IgD-negative memory B cell (primary cell): ENCODE results near the gene BBIP1. TPM values are rescaled to one million over a fixed set of nuclear protein-coding genes. Genes with fewer than 3 reads are reported as not detected.

ENCODE experiments used
- H3K27ac Mint-ChIP-seq, 3 donors: one replicate each; pipeline ENCODE4 v1.8.0; 2020 to 2022; ENCODE audit warnings: mild to moderate bottlenecking in 3 of 3, mixed read lengths in 3 of 3, moderate library complexity in 1 of 3
- H3K27me3 Mint-ChIP-seq: one replicate; pipeline ENCODE4 v1.8.0; 2021; ENCODE audit warnings: mixed read lengths
- H3K36me3 Mint-ChIP-seq: one replicate; pipeline ENCODE4 v1.8.0; 2020; ENCODE audit warnings: mild to moderate bottlenecking, mixed read lengths
- H3K4me1 Mint-ChIP-seq, 3 donors: one replicate each; pipeline ENCODE4 v1.8.0; 2020 to 2022; ENCODE audit warnings: mixed read lengths in 3 of 3, mild to moderate bottlenecking in 1 of 3
- H3K4me3 Mint-ChIP-seq, 4 donors: one replicate each; pipeline ENCODE4 v1.8.0; 2020 to 2022; ENCODE audit warnings: mild to moderate bottlenecking in 4 of 4, mixed read lengths in 4 of 4, moderate library complexity in 3 of 4
- H3K9me3 Mint-ChIP-seq, 3 donors: one replicate each; pipeline ENCODE4 v1.8.0; 2020 to 2021; ENCODE audit warnings: mixed read lengths in 3 of 3, mild to moderate bottlenecking in 1 of 3
- polyA plus RNA-seq: library from polyadenylated mRNA; unstranded; fragments of 300-500 nt; fragmentation: Illumina TruSeq; gene quantifications from one replicate; pipeline ENCODE4 v1.2.3, GENCODE V29; 2021

The BBIP1 gene, protein sequence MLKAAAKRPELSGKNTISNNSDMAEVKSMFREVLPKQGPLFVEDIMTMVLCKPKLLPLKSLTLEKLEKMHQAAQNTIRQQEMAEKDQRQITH
- polyA plus RNA-seq: 17.6 TPM

GRCh38 chr10:110918643-110919348 is at the start of gene BBIP1:
TSS of gene BBIP1 (minus strand) at chr10:110919180. CDS start at chr10:110918157, 1,023 bp downstream.
- Mint-ChIP-seq H3K4me3 (peak within 1 kb of the TSS; percentile 95 to 100 (median 99)), H3K27me3 (no peaks in the 10 kb centered on the region), H3K4me1 (peaks cover 24 to 41% (median 33%) of the 10 kb centered on the region in 3 donors), H3K27ac (peak within 1 kb of the TSS; percentile 94 to 100 (median 100)), H3K36me3 (no peaks in the 10 kb centered on the region), H3K9me3 (no peaks in the 10 kb centered on the region)

GRCh38 chr10:110967645-110968044 is 48.7 kb upstream of the BBIP1 start:
- peak overlapping the region in 1 of 4 donors; percentile 59 for H3K4me3 Mint-ChIP-seq
- no peaks in the 10 kb centered on the region for H3K27me3 Mint-ChIP-seq
- peaks cover 9% of the 10 kb centered on the region for H3K36me3 Mint-ChIP-seq
- H3K4me1 Mint-ChIP-seq: peaks cover 47 to 55% (median 54%) of the 10 kb centered on the region in 3 donors
- no peaks in the 10 kb centered on the region for H3K9me3 Mint-ChIP-seq
- H3K27ac Mint-ChIP-seq: peak overlapping the region in 2 of 3 donors; percentile 6 to 41

DNA sequence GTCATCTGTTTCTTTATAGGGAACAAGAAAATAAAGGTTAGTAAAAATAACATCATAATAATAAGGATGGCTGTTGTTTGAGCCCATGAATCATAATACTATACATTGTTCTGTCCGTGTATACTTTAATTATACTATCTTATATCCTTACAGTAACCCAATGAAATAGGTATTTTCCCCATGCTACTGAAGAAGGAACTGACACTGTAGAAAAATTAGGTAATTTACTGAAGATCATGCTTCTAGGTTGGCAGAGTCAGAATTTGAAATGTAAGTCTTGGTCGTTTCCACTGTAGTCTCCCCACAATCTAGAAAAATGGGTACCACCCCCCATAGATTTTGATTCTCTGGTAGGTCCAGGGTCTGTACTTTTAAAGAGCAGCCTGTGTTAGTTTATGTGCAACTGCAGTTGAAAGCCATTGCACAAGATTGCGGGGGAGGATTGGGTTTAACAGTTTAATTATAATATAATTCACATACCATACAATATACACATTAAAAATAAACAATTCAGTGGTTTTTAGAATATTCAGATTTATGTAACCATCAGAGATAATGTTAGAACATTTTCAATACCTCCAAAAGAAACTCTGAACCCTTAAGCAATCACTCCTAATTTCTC is 48.1 kb upstream of the BBIP1 start:
- Mint-ChIP-seq H3K9me3 (no peaks in the 10 kb centered on the region), H3K4me1 (peaks cover 47 to 54% (median 54%) of the 10 kb centered on the region in 3 donors), H3K4me3 (no peak overlapping the region), H3K27me3 (no peaks in the 10 kb centered on the region), H3K27ac (no peak overlapping the region), H3K36me3 (peaks cover 9% of the 10 kb centered on the region)

DNA sequence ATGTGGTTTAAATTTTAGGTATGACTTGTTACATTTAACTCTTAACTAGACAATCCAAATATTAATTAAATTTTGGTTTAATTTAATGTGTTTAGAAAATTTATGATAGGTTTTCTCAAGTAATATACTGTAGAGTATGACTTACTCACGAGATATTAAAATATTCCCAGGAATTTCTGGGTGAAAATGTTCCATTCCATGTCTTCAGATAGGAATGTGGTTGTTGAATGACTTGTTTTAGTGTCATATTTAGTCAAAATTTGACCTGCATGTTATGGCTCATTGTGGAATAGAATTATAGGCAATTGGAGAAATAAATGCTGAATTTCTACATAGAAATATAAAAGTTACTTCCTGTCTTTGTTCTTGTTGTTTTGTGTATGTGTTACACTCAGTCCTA is 47.2 kb upstream of the BBIP1 start:
- Mint-ChIP-seq H3K27ac (no peak overlapping the region), H3K36me3 (peaks cover 9% of the 10 kb centered on the region), H3K9me3 (no peaks in the 10 kb centered on the region), H3K27me3 (no peaks in the 10 kb centered on the region), H3K4me3 (no peak overlapping the region), H3K4me1 (peaks cover 49 to 54% (median 51%) of the 10 kb centered on the region in 3 donors)

GRCh38 chr10:110965216-110965615 is 46.2 kb upstream of the BBIP1 start:
- no peak overlapping the region for H3K27ac Mint-ChIP-seq
- H3K4me3 Mint-ChIP-seq: no peak overlapping the region
- H3K4me1 Mint-ChIP-seq: peaks cover 42 to 51% (median 49%) of the 10 kb centered on the region in 3 donors
- no peaks in the 10 kb centered on the region for H3K9me3 Mint-ChIP-seq
- peaks cover 7% of the 10 kb centered on the region for H3K36me3 Mint-ChIP-seq
- H3K27me3 Mint-ChIP-seq: no peaks in the 10 kb centered on the region

- H3K36me3 Mint-ChIP-seq: peaks cover 7% of the 10 kb centered on the region
- H3K27ac Mint-ChIP-seq: no peak overlapping the region
- H3K9me3 Mint-ChIP-seq: no peaks in the 10 kb centered on the region
- peaks cover 43 to 52% (median 50%) of the 10 kb centered on the region in 3 donors for H3K4me1 Mint-ChIP-seq
- no peaks in the 10 kb centered on the region for H3K27me3 Mint-ChIP-seq
- H3K4me3 Mint-ChIP-seq: peak overlapping the region in 1 of 4 donors; percentile 42
These were observed 45.7 kb upstream of the BBIP1 start for GRCh38 chr10:110964681-110965080.

DNA sequence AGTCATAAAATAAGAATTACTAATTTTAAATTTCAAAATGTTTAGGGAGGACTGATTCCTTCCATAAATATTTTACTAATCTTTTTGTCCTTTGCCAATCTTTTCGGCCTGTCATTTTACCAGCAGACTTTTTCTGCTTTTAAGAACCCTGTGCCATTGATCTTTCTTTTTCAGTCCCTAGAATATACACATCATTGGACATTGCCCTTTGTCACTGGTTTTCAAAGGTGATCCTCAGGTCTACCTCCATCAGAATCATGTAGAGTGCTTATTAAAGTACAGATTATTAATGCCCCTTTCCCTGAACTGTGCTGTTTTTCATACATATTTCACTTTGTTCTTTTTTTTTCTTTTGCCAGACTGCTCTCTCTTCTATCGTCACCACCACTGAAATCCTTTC is 44.2 kb upstream of the BBIP1 start:
- Mint-ChIP-seq H3K4me1 (peaks cover 52 to 59% (median 54%) of the 10 kb centered on the region in 3 donors), H3K9me3 (no peaks in the 10 kb centered on the region), H3K27me3 (no peaks in the 10 kb centered on the region), H3K4me3 (peak overlapping the region in 1 of 4 donors; percentile 13), H3K27ac (no peak overlapping the region), H3K36me3 (peaks cover 10% of the 10 kb centered on the region)

- peak overlapping the region in 2 of 4 donors; percentile 15 to 56 for H3K4me3 Mint-ChIP-seq
- peaks cover 11% of the 10 kb centered on the region for H3K36me3 Mint-ChIP-seq
- peak overlapping the region in 2 of 3 donors; percentile 62 to 81 for H3K27ac Mint-ChIP-seq
- no peaks in the 10 kb centered on the region for H3K27me3 Mint-ChIP-seq
- no peaks in the 10 kb centered on the region for H3K9me3 Mint-ChIP-seq
- H3K4me1 Mint-ChIP-seq: peaks cover 54 to 61% (median 59%) of the 10 kb centered on the region in 3 donors
These were observed 43.5 kb upstream of the BBIP1 start for GRCh38 chr10:110962443-110962842.

- Mint-ChIP-seq H3K4me1 (peaks cover 59 to 69% (median 60%) of the 10 kb centered on the region in 3 donors), H3K27ac (no peak overlapping the region), H3K27me3 (no peaks in the 10 kb centered on the region)
These were observed 41.3 kb upstream of the BBIP1 start for GRCh38 chr10:110960333-110960712.

GRCh38 chr10:110959379-110960332 is 40.7 kb upstream of the BBIP1 start:
- Mint-ChIP-seq H3K4me3 (no peak overlapping the region), H3K4me1 (peaks cover 61 to 74% (median 63%) of the 10 kb centered on the region in 3 donors), H3K9me3 (no peaks in the 10 kb centered on the region), H3K36me3 (peaks cover 14% of the 10 kb centered on the region), H3K27ac (peak overlapping the region in 1 of 3 donors; percentile 55), H3K27me3 (no peaks in the 10 kb centered on the region)

More at GRCh38 chr10:110960333-110960712, 41.3 kb upstream of the BBIP1 start:
- H3K36me3 Mint-ChIP-seq: peaks cover 14% of the 10 kb centered on the region
- no peaks in the 10 kb centered on the region for H3K9me3 Mint-ChIP-seq
- no peak overlapping the region for H3K4me3 Mint-ChIP-seq

GRCh38 chr10:110957606-110958005 is 38.6 kb upstream of the BBIP1 start:
- Mint-ChIP-seq H3K27ac (no peak overlapping the region), H3K4me1 (peaks cover 53 to 72% (median 58%) of the 10 kb centered on the region in 3 donors)

GRCh38 chr10:110951381-110951780 is 32.4 kb upstream of the BBIP1 start:
- Mint-ChIP-seq H3K9me3 (peaks cover 0 to 2% (median 0%) of the 10 kb centered on the region in 3 donors), H3K27me3 (no peaks in the 10 kb centered on the region), H3K4me3 (no peak overlapping the region), H3K27ac (no peak overlapping the region), H3K36me3 (peaks cover 25% of the 10 kb centered on the region), H3K4me1 (peaks cover 38 to 61% (median 47%) of the 10 kb centered on the region in 3 donors)

More at GRCh38 chr10:110957606-110958005, 38.6 kb upstream of the BBIP1 start:
- H3K9me3 Mint-ChIP-seq: peaks cover 0 to 1% (median 0%) of the 10 kb centered on the region in 3 donors
- peak overlapping the region in 2 of 4 donors; percentile 2 to 66 for H3K4me3 Mint-ChIP-seq
- H3K36me3 Mint-ChIP-seq: peaks cover 15% of the 10 kb centered on the region
- H3K27me3 Mint-ChIP-seq: no peaks in the 10 kb centered on the region

DNA sequence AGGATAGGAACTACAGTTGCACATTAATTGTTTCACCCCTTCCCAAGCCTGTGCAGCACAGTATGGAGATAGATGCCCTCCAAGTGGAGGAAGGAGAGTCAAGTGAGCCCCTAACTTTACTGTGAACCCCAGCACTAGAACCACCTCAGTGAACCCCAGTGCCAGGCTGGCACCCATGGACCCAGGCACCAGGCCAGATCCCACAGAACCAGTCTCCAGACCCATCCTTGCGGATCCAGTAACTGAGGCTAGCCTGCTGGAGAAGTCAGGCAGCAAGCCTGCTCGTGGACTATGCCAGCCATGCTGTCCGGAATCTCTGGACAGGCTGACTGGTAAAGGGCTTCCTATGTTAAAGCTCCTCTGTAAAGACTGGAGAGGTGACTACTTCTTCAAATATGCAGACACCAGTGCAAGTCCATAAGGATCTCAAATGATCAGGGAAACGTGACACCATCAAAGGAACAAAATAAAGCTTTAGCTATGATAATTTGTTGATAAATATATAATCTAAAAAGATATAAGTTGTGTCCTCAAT is 28.1 kb upstream of the BBIP1 start:
- peaks cover 0 to 4% (median 0%) of the 10 kb centered on the region in 3 donors for H3K9me3 Mint-ChIP-seq
- peaks cover 50 to 72% (median 53%) of the 10 kb centered on the region in 3 donors for H3K4me1 Mint-ChIP-seq
- H3K4me3 Mint-ChIP-seq: no peak overlapping the region
- H3K36me3 Mint-ChIP-seq: peaks cover 30% of the 10 kb centered on the region
- no peaks in the 10 kb centered on the region for H3K27me3 Mint-ChIP-seq
- no peak overlapping the region for H3K27ac Mint-ChIP-seq

DNA sequence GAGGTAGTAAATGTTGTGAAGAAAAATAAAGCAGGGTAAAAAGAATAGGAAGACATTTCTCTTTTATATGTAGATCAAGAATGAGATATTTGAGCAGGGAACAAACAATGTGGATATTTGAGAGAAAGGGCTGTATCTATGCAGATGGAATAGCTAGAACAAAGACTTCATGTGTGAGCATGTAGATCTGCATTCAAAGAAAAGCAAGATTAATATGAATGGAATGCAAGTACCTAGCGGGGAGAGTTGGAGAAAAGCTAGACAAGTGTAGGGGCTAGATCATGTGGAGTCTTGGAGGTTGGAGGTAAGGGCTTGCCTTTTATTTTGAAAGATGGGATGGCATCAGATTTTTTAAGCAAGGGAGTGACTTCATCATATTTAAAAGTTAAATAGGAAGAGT is 27.5 kb upstream of the BBIP1 start:
- H3K9me3 Mint-ChIP-seq: peaks cover 0 to 4% (median 0%) of the 10 kb centered on the region in 3 donors
- peaks cover 26% of the 10 kb centered on the region for H3K36me3 Mint-ChIP-seq
- H3K27me3 Mint-ChIP-seq: no peaks in the 10 kb centered on the region
- no peak overlapping the region for H3K4me3 Mint-ChIP-seq
- H3K27ac Mint-ChIP-seq: peak overlapping the region in 1 of 3 donors; percentile 34
- peaks cover 50 to 72% (median 54%) of the 10 kb centered on the region in 3 donors for H3K4me1 Mint-ChIP-seq
